SK-N-SH treated with all-trans-retinoic acid at 6 μM for 48 hours (cell line): ENCODE results near the gene TEAD4.

Experiments
- ATAC-seq: fragments of 200-7000 bp; cut with Tn5 transposase; 3 replicates; pipeline ENCODE4 v1.9.1; 2020; ENCODE audit warnings: mild to moderate bottlenecking, moderate library complexity
- ARNTL ChIP-seq: fragments of 450-650 bp; formaldehyde crosslinking; IDR thresholded peaks from 2 replicates; pipeline ENCODE4 v1.5.0; 2020; ENCODE audit warnings: low read depth, mild to moderate bottlenecking, moderate library complexity, borderline replicate concordance
- BACH2 ChIP-seq: fragments of 250-450 bp; sonication (Bioruptor Pico); IDR thresholded peaks from 2 replicates; pipeline ENCODE4 v1.9.0; 2021; ENCODE audit warnings: mild to moderate bottlenecking, borderline replicate concordance
- CREB5 ChIP-seq: fragments of 250-450 bp; sonication (Bioruptor Pico); IDR thresholded peaks from 2 replicates; pipeline ENCODE4 v1.5.1; 2020; ENCODE audit warnings: low read depth, mild to moderate bottlenecking, moderate library complexity
- CSDC2 ChIP-seq: fragments of 250-450 bp; sonication (Bioruptor Pico); IDR thresholded peaks from 2 replicates; pipeline ENCODE4 v1.5.0; 2020; ENCODE audit warnings: mild to moderate bottlenecking, moderate library complexity
- CSRNP3 ChIP-seq: fragments of 250-450 bp; sonication (Bioruptor Pico); IDR thresholded peaks from 2 replicates; pipeline ENCODE4 v1.5.1; 2021; ENCODE audit warnings: mild to moderate bottlenecking, moderate library complexity
- ESRRG ChIP-seq: fragments of 250-450 bp; sonication (Bioruptor Pico); IDR thresholded peaks from 2 replicates; pipeline ENCODE4 v1.6.1; 2021; ENCODE audit warnings: mild to moderate bottlenecking
- GLIS3 ChIP-seq: fragments of 250-450 bp; sonication (Bioruptor Pico); IDR thresholded peaks from 2 replicates; pipeline ENCODE4 v1.5.0; 2020; ENCODE audit warnings: mild to moderate bottlenecking, moderate library complexity
- ISL1 ChIP-seq: fragments of 250-450 bp; sonication (Bioruptor Pico); IDR thresholded peaks from 2 replicates; pipeline ENCODE4 v2.1.2; 2022; ENCODE audit warnings: mild to moderate bottlenecking, moderate library complexity
- OSR1 ChIP-seq: fragments of 250-450 bp; sonication (Bioruptor Pico); IDR thresholded peaks from 2 replicates; pipeline ENCODE4 v1.8.0; 2022; ENCODE audit warnings: moderate library complexity, mild to moderate bottlenecking, inconsistent platforms
- PPARA ChIP-seq: fragments of 250-450 bp; sonication (Bioruptor Pico); IDR thresholded peaks from 2 replicates; pipeline ENCODE4 v1.5.0; 2020; ENCODE audit warnings: mild to moderate bottlenecking, borderline replicate concordance
- RARB ChIP-seq: fragments of 250-450 bp; sonication (Bioruptor Pico); IDR thresholded peaks from 2 replicates; pipeline ENCODE4 v1.8.0; 2021; ENCODE audit warnings: mild to moderate bottlenecking, moderate library complexity
- SNAI2 ChIP-seq: fragments of 250-450 bp; sonication (Bioruptor Pico); IDR thresholded peaks from 2 replicates; pipeline ENCODE4 v1.5.0; 2020; ENCODE audit warnings: mild to moderate bottlenecking, moderate library complexity
- TCF4 ChIP-seq: fragments of 250-450 bp; sonication (Bioruptor Pico); IDR thresholded peaks from 2 replicates; pipeline ENCODE4 v1.8.0; 2021; ENCODE audit warnings: mild to moderate bottlenecking, moderate library complexity, borderline replicate concordance
- TOX ChIP-seq: fragments of 250-450 bp; sonication (Bioruptor Pico); IDR thresholded peaks from 2 replicates; pipeline ENCODE4 v1.8.0; 2021; ENCODE audit warnings: mild to moderate bottlenecking, moderate library complexity, borderline replicate concordance
- ZFP3 ChIP-seq: fragments of 250-450 bp; sonication (Bioruptor Pico); IDR thresholded peaks from 2 replicates; pipeline ENCODE4 v1.5.0; 2020; ENCODE audit warnings: mild to moderate bottlenecking, moderate library complexity
- ZFP30 ChIP-seq: fragments of 450-650 bp; formaldehyde crosslinking; IDR thresholded peaks from 2 replicates; pipeline ENCODE4 v1.5.0; 2022; ENCODE audit warnings: mild to moderate bottlenecking, moderate library complexity
- ZNF565 ChIP-seq: fragments of 450-650 bp; formaldehyde crosslinking; conservative IDR thresholded peaks from 2 replicates; pipeline ENCODE4 v1.5.0; 2020; ENCODE audit warnings: low read depth, mild to moderate bottlenecking, moderate library complexity
- ZNF70 ChIP-seq: fragments of 450-650 bp; formaldehyde crosslinking; IDR thresholded peaks from 2 replicates; pipeline ENCODE4 v1.5.0; 2020; ENCODE audit warnings: mild to moderate bottlenecking, moderate library complexity
- ZNF8 ChIP-seq: fragments of 450-650 bp; formaldehyde crosslinking; IDR thresholded peaks from 2 replicates; pipeline ENCODE4 v1.5.0; 2020; ENCODE audit warnings: mild to moderate bottlenecking, moderate library complexity
- TF ChIP-seq, protein P1 (sequence below): fragments of 250-450 bp; sonication (Bioruptor Pico); IDR thresholded peaks from 2 replicates; pipeline ENCODE4 v1.5.0; 2020; ENCODE audit warnings: mild to moderate bottlenecking, moderate library complexity
- TF ChIP-seq, protein P2 (sequence below): fragments of 250-450 bp; sonication (Bioruptor Pico); IDR thresholded peaks from 2 replicates; pipeline ENCODE4 v1.8.0; 2020; ENCODE audit warnings: mild to moderate bottlenecking, moderate library complexity, borderline replicate concordance
- TF ChIP-seq, protein P3 (sequence below): fragments of 250-450 bp; sonication (Bioruptor Pico); IDR thresholded peaks from 2 replicates; pipeline ENCODE4 v1.8.0; 2021; ENCODE audit warnings: low read depth, mild to moderate bottlenecking, moderate library complexity, borderline replicate concordance

Gene TEAD4

DNA sequence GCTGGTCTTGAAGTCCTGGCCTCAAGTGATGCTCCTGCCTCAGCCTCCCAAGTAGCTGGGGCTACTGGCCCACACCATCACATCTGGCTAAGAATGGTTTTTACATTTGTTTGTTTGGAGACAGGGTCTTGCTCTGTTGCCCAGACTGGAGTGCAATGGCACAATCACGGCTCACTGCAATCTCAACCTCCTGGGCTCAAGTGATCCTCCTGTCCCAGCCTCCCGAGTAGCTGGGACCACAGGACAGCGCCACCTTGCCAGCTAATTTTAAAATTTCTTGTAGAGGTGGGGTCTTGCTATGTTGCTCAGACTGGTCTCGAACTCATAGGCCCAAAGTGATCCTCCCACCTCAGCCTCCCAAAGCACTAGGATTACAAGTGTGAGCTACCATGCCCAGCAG lies 89.3 kb downstream of the TEAD4 start:
- TF ChIP-seq SNAI2 (no peak), GLIS3 (CRISPR knock-in tag) (no peak), CREB5 (CRISPR knock-in tag) (no peak), ZNF565 (CRISPR knock-in tag) (no peak), ZNF8 (CRISPR knock-in tag) (no peak), ZFP3 (CRISPR knock-in tag) (no peak), CSDC2 (CRISPR knock-in tag) (no peak), TOX (no peak), TCF4 (no peak), ISL1 (CRISPR knock-in tag) (no peak), BACH2 (CRISPR knock-in tag) (no peak), ZNF70 (CRISPR knock-in tag) (no peak), ESRRG (CRISPR knock-in tag) (no peak), CSRNP3 (CRISPR knock-in tag) (no peak), RARB (CRISPR knock-in tag) (no peak), ZFP30 (no peak), PPARA (CRISPR knock-in tag) (no peak), OSR1 (CRISPR knock-in tag) (no peak)
- TF ChIP-seq, protein P1, sequence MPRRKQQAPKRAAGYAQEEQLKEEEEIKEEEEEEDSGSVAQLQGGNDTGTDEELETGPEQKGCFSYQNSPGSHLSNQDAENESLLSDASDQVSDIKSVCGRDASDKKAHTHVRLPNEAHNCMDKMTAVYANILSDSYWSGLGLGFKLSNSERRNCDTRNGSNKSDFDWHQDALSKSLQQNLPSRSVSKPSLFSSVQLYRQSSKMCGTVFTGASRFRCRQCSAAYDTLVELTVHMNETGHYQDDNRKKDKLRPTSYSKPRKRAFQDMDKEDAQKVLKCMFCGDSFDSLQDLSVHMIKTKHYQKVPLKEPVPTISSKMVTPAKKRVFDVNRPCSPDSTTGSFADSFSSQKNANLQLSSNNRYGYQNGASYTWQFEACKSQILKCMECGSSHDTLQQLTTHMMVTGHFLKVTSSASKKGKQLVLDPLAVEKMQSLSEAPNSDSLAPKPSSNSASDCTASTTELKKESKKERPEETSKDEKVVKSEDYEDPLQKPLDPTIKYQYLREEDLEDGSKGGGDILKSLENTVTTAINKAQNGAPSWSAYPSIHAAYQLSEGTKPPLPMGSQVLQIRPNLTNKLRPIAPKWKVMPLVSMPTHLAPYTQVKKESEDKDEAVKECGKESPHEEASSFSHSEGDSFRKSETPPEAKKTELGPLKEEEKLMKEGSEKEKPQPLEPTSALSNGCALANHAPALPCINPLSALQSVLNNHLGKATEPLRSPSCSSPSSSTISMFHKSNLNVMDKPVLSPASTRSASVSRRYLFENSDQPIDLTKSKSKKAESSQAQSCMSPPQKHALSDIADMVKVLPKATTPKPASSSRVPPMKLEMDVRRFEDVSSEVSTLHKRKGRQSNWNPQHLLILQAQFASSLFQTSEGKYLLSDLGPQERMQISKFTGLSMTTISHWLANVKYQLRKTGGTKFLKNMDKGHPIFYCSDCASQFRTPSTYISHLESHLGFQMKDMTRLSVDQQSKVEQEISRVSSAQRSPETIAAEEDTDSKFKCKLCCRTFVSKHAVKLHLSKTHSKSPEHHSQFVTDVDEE: no peak
- TF ChIP-seq, protein P2, sequence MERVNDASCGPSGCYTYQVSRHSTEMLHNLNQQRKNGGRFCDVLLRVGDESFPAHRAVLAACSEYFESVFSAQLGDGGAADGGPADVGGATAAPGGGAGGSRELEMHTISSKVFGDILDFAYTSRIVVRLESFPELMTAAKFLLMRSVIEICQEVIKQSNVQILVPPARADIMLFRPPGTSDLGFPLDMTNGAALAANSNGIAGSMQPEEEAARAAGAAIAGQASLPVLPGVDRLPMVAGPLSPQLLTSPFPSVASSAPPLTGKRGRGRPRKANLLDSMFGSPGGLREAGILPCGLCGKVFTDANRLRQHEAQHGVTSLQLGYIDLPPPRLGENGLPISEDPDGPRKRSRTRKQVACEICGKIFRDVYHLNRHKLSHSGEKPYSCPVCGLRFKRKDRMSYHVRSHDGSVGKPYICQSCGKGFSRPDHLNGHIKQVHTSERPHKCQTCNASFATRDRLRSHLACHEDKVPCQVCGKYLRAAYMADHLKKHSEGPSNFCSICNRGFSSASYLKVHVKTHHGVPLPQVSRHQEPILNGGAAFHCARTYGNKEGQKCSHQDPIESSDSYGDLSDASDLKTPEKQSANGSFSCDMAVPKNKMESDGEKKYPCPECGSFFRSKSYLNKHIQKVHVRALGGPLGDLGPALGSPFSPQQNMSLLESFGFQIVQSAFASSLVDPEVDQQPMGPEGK (CRISPR knock-in tag): no peak

GRCh38 chr12:3049176-3049575 lies 90.0 kb downstream of the TEAD4 start:
- no peak for ATAC-seq
- no peak for TF ChIP-seq TOX
- no peak for TF ChIP-seq SNAI2
- no peak for TF ChIP-seq RARB (CRISPR knock-in tag)
- no peak for TF ChIP-seq CREB5 (CRISPR knock-in tag)
- no peak for TF ChIP-seq ZFP3 (CRISPR knock-in tag)
- no peak for TF ChIP-seq ZNF70 (CRISPR knock-in tag)
- TF ChIP-seq CSRNP3 (CRISPR knock-in tag): no peak
- no peak for TF ChIP-seq ARNTL (CRISPR knock-in tag)
- no peak for TF ChIP-seq ZFP30
- no peak for TF ChIP-seq ISL1 (CRISPR knock-in tag)
- no peak for TF ChIP-seq OSR1 (CRISPR knock-in tag)
- TF ChIP-seq BACH2 (CRISPR knock-in tag): no peak
- TF ChIP-seq PPARA (CRISPR knock-in tag): no peak
- TF ChIP-seq ESRRG (CRISPR knock-in tag): no peak
- TF ChIP-seq ZNF8 (CRISPR knock-in tag): no peak
- TF ChIP-seq, protein P3, sequence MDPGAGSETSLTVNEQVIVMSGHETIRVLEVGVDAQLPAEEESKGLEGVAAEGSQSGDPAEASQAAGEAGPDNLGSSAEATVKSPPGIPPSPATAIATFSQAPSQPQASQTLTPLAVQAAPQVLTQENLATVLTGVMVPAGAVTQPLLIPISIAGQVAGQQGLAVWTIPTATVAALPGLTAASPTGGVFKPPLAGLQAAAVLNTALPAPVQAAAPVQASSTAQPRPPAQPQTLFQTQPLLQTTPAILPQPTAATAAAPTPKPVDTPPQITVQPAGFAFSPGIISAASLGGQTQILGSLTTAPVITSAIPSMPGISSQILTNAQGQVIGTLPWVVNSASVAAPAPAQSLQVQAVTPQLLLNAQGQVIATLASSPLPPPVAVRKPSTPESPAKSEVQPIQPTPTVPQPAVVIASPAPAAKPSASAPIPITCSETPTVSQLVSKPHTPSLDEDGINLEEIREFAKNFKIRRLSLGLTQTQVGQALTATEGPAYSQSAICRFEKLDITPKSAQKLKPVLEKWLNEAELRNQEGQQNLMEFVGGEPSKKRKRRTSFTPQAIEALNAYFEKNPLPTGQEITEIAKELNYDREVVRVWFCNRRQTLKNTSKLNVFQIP (CRISPR knock-in tag): no peak
- TF ChIP-seq, protein P1: no peak

More for the DNA sequence above, 89.3 kb downstream of the TEAD4 start:
- no peak for ATAC-seq
